NCI-H2029 treated with DMSO at 0.1 percent for 48 hours (cell line): ENCODE measurements around the gene SEPTIN1.

Experiments
- DNase-seq: peaks from one replicate; lab custom pipeline; 2025; lab: John Stamatoyannopoulos, UW

Gene SEPTIN1, protein sequence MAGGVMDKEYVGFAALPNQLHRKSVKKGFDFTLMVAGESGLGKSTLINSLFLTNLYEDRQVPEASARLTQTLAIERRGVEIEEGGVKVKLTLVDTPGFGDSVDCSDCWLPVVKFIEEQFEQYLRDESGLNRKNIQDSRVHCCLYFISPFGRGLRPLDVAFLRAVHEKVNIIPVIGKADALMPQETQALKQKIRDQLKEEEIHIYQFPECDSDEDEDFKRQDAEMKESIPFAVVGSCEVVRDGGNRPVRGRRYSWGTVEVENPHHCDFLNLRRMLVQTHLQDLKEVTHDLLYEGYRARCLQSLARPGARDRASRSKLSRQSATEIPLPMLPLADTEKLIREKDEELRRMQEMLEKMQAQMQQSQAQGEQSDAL

DNA sequence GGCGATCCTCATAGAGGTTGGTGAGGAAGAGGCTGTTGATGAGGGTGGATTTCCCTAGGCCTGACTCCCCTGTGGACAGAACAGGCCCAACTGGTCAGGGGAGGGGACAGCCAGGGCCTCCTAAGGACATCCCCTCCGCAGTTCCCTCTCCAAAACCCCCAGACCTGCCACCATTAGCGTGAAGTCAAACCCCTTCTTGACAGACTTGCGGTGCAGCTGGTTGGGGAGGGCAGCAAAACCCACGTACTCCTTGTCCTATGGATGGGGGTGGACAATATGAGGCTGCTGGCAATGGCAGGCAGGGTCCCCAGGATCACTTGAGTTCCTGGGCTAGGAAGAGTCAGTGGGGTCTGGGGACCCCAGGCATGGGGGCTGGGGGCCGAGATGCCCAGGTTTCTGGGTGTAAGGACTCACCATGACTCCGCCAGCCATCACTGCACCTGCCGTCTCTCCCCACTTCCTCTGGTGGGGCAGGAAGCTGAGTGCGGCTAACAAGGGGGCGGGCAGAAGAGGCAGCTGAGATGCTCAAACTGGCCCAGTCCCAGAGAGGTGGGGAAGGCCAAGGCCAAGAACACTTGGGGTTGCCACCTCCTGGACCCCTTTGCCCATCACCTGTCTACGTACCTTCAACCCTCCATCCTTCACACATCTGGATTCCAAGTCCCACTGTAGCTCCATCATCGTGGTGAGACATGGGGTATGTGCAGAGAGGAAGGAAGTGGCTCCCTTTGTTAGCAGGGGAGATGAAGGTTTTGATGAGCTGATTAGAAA, at the start of gene SEPTIN1:
Gene SEPTIN1, minus strand, starts transcription at position 451 of the 771 bp plus-strand sequence. Its CDS starts 19 bp downstream, at position 432.
- no peak for DNase-seq

GRCh38 chr16:30430428-30430970, 48.1 kb upstream of the SEPTIN1 start:
- no peak for DNase-seq

DNA sequence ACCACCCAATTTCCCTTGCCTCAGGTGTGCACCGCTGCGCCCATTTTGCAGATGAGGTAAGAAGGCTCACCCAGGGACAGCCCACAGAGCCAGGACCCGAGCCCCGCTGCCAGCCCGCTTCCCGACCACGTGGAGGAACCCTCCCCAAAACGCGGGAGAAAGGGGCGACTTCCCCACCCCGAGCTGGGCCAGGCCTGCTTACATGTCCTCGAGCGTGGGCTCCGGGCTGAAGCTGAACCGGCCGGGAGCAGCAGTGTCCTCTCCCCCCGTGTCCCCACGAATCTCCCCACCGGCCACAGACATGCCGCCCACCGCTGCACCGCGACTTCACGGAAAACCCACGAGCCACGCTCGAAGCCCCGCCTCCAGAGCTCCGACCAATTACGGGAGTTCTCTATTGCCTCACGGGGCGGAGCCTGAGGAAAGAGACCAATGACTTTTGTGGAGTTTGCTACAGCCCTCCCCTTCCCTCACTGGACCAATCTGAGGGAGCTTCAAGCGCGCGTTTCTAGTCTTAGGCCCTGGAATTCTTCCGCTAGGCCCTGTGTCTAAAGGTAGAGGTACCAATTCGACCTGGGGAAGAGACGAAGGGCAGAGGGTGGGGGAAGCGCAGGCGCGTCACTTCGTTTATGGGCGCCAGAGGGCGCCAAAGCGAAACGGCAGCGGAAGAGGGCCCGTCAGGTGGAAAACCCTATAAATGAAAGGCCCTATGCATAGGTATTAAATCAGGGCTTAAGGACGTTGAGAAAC, 47.5 kb upstream of the SEPTIN1 start, which contains the start of gene DCTPP1:
Gene DCTPP1, minus strand, starts transcription at position 353 of the 750 bp plus-strand sequence. Its CDS starts 50 bp downstream, at position 303.
- DNase-seq: peak; percentile 99

DNA sequence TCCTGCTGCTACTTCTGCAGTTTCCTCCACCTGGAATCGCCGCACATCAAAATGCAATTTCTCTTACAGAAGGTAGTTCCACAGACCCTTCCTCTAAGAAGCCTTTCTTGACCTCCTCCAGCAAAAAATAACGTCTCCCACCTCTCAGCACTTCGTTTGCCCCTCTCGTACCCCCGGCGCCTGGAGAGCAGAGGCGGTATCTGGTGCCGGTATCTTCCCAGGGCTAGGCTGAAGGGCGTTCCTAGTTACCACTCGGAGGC, 47.0 kb upstream of the SEPTIN1 start:
- DNase-seq: peak; percentile 10

GRCh38 chr16:30428055-30428454, 45.7 kb upstream of the SEPTIN1 start:
- no peak for DNase-seq

- no peak for DNase-seq
These were observed 38.6 kb upstream of the SEPTIN1 start for GRCh38 chr16:30421010-30421409.

GRCh38 chr16:30418350-30419181, 36.2 kb upstream of the SEPTIN1 start:
- no peak for DNase-seq

DNA sequence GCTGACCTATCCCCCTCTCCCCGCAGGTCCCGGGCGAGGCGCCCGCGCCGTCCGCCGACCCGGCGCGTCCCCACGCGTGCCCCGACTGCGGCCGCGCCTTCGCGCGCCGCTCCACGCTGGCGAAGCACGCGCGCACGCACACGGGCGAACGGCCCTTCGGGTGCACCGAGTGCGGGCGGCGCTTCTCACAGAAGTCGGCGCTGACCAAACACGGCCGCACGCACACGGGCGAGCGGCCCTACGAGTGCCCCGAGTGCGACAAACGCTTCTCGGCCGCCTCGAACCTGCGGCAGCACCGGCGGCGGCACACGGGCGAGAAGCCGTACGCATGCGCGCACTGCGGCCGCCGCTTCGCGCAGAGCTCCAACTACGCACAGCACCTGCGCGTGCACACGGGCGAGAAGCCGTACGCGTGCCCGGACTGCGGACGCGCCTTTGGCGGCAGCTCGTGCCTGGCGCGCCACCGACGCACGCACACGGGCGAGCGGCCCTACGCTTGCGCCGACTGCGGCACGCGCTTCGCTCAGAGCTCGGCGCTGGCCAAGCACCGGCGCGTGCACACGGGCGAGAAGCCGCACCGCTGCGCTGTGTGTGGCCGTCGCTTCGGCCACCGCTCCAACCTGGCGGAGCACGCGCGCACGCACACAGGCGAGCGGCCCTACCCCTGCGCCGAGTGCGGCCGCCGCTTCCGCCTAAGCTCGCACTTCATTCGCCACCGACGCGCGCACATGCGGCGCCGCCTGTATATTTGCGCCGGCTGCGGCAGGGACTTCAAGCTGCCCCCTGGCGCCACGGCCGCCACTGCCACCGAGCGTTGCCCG, 35.4 kb upstream of the SEPTIN1 start:
- DNase-seq: peak; percentile 58

DNA sequence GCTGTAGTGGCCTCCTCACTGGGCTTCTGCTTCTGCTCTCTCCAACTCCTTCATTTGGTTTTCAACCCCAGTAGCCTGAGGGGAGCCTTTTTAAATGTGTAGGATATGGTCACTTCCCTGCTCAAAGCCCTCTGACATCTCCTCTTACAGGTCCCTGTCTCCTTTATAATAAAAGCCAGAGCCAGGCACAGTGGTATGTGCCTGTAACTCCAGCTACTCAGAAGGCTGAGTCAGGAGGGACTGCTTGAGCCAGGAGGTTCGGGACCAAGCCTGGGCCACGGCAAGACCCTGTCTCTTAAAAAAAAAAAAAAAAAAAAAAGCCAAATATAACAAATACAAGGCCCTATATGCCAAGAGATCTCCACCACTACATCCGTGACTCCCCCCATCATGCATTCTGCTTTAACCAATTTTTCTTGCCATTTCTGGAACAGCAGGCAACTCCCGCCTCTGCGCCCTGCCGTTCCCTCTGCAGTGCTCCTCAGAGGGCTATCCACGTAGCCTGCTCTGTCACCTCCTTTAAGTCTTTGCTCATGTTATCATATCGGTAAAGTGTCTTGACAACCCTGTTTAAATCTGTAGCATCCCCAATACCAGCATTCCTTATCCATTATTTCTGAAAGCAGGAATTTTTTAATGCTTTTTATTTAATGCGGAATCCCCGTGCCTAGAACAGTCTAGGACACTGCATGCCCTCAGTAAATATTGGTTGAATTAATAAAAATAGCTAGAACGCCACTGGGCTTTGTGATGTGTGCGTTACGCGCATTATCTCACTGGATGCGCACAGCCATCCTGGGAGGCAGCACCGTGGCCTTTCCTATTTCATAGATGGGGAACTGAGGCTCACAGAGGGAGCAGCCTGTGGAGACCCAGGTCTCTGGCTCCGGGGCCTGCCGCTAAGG, 34.5 kb upstream of the SEPTIN1 start:
- DNase-seq: no peak

DNA sequence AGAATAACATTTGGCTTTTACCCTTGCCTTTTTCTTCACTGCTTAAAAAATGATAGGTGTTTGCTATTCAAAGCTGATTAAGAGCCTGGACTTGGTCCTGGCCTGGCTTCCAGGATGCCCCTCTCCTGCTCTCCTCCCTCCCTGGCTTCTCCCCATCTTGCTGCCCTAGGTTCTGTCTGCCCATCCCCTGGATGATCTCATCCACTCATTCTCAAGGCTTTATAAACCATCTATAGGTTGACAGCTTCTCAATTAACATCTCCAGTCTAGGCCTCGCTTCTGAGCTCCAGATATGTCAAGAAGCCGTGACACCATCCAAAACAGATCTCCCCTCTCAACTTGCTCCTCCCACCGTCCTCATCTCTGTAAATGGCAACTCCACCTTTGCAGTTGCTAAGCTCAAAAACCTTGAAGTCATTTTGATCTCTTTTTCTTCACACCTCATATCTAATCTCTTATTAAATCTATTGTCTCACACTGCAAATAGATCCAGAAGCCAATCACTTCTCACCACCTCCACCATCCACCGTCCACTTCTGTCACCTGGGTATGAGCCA, 33.8 kb upstream of the SEPTIN1 start:
- DNase-seq: no peak

DNA sequence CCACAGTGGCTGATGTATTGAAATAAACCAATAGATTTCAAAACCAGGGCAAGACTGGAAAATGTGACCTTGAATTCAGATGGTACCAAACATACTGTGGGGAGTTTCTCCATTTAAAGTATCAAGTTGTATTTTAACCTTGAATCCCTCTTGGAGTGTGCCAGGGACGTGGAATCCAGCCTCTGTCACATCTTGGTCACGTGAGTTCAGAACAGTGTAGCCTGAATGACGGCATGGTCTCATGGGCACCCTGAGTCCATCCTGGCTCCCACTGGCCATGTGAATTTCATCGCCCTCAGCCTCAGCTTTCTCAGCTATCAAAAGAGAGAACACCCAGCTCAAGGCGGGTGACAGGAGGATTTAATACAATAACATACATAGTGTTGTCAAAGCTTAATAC, 31.8 kb upstream of the SEPTIN1 start:
- DNase-seq: no peak

DNA sequence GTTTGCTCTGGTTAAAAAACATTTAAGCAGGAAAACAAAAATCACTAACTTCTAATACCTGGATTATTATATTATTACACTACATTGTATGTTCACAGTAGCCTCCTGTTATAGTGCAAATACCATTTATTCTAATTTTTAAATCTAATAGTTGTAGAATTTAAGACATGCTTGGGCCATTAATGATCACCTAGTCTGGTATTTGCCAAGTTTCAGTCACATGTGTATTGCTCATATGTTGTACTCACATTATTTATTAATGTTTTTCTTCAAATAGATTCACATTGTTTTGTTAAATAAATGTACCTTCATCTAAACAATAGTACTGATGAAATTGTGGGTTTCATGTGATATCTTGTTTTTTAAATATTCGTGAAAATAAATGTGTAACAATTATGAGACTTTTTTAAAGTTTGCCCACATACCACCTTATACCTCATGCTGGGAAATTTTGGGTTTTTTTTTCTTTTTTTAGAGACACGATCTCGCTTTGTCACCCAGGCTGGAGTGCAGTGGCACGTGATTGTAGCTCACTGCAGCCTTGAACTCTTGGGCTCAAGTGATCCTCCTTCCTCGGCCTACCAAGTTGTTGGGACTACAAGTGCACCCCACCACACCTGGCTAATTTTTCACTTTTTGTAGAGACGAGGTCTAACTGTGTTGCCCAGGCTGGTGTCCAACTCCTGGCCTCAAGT, 30.9 kb upstream of the SEPTIN1 start:
- no peak for DNase-seq

DNA sequence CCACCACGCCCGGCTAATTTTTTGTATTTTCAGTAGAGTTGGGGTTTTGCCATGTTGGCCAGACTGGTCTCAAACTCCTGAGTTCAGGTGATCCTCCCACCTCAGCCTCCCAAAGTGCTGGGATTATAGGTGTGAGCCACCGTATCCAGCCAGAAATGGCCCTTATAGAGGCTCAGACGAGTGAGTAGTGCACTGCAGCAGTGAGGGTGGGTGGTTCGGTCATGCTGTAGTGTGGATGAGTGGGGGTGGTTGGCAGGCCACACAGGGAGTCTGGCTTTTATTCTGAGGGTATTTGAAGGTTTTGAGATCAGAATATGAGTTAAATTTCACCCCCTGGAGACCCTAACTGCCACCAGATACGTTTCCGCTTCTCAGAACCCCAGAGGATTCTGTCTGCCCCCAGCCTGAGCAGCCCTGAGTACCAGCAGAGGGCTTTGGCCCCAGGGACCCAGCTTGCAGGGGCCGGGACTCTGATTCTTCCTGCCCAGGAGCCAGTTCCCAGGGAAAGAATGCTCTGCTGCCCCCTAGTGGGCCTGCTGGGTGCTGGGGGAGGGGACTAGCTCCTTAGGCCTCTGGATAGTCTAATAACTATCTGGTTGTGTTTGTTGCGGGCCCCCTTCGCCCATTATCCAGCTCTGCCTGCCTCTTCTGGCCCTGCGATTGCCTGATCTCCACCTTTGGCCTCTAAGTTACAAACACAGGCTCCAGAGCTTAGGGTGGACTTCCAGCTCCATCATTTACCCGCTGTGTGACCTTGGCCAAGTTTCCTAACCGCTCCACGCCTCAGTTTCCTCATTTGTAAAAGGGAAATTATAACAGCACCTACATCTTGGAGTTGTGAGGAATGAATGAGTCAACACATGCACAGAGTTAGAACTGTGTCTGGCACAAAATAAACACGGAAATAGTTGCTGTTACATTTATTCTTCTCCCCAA, 27.0 kb upstream of the SEPTIN1 start:
- peak; percentile 64 for DNase-seq

DNA sequence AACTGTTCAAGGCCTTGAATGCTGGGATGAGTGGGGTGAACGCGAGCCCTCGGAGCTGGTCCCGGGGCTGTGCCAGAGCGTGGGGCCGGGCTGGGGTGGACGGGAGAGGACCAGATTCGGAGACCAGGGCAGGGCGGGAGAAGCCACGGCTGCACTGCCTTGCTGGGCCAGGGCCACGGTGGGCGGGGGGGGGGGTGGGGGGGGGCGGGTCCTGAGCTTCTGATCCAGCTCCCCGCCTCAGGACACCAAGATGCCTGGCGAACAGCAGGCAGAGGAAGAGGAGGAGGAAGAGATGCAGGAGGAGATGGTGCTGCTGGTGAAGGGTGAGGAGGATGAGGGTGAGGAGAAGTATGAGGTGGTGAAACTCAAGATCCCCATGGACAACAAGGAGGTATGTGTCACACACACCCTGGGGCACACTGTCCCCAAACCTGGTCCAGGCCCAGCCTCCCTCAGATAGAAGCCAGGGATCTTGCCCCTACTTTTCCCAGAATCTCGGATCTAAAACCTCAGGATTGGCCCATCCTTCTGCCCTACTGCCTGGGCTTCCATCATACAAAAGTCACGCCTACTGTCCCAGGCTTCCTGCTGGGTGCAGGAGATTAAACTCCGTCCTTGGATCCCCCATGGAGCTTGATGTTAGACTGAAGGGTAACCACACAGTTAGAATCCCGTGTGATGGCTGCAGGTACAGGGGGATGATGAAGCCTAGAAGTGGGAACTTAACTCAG, 25.6 kb upstream of the SEPTIN1 start:
- DNase-seq: no peak

- DNase-seq: peak; percentile 65
These were observed 24.9 kb upstream of the SEPTIN1 start, which contains the start of gene ZNF771 for GRCh38 chr16:30407102-30407803. ZNF771 (plus strand) TSS chr16:30407606; CDS start chr16:30408054, 448 bp downstream.

DNA sequence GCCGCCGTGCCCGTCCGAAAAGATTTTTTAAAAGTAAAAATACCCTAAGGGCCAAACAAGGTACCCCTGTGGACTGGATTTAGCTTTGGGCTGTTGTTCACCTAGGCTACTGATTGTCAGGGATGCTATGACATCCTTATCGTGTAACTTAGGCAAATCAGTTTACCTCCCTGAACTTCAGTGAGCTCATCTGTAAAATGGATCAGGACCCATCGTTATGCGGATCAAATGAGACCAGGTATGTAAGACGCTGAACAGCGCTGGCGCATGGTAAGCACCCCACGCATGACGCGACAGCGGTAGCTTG, 24.4 kb upstream of the SEPTIN1 start:
- no peak for DNase-seq
